MG63 (cell line): ENCODE data around the gene PPP2R5C. TPM values are rescaled to one million over a fixed set of nuclear protein-coding genes. Genes with fewer than 3 reads are reported as not detected.
A peak's percentile ranks its signal among the peaks of the same experiment; 100 is the strongest.
"Not testable (repeated sequence)": the region's sequence is repeated elsewhere in the genome, so short reads cannot be mapped to it uniquely, and the experiment has no call there.

Experiments
- DNase-seq: peaks from one replicate; pipeline ENCODE4 v3.0.0-alpha.2; 2020
- H3K27me3 ChIP-seq: fragments of 250-450 bp; sonication (Bioruptor Pico); 2 replicates; pipeline ENCODE4 v1.5.1; 2020; ENCODE audit warnings: mild to moderate bottlenecking, moderate library complexity
- H3K36me3 ChIP-seq: fragments of 250-450 bp; sonication (Bioruptor Pico); 2 replicates; pipeline ENCODE4 v1.5.1; 2020; ENCODE audit warnings: mild to moderate bottlenecking, moderate library complexity
- H3K4me3 ChIP-seq: fragments of 250-450 bp; sonication (Bioruptor Pico); 2 replicates; pipeline ENCODE4 v1.5.1; 2020; ENCODE audit warnings: mild to moderate bottlenecking, moderate library complexity
- H3K9me3 ChIP-seq: fragments of 250-450 bp; sonication (Bioruptor Pico); 2 replicates; pipeline ENCODE4 v1.5.1; 2020; ENCODE audit warnings: mild to moderate bottlenecking, moderate library complexity
- total RNA-seq: library from RNA; depleted of rRNA; stranded (reverse); fragments of >200 nt; shearing (Covaris generic); gene quantifications from 2 replicates; pipeline ENCODE4 v1.2.3, GENCODE V29; 2014; ENCODE audit warnings: low replicate concordance

PPP2R5C gene
- total RNA-seq, 1 experiment from 2014 or later: 53.3 TPM

- no peak overlapping the region for H3K4me3 ChIP-seq
- no peaks in the 10 kb centered on the region for H3K9me3 ChIP-seq
- H3K27me3 ChIP-seq: no peaks in the 10 kb centered on the region
- H3K36me3 ChIP-seq: no peaks in the 10 kb centered on the region
- DNase-seq: no peak
Observed at GRCh38 chr14:101788016-101788635, 26.6 kb downstream of the PPP2R5C start.

- DNase-seq: no peak
- H3K27me3 ChIP-seq: no peaks in the 10 kb centered on the region
- no peak overlapping the region for H3K4me3 ChIP-seq
- H3K9me3 ChIP-seq: no peaks in the 10 kb centered on the region
- no peaks in the 10 kb centered on the region for H3K36me3 ChIP-seq
Observed at GRCh38 chr14:101789222-101789621, 27.7 kb downstream of the PPP2R5C start.

- Histone ChIP-seq H3K36me3 (no peaks in the 10 kb centered on the region), H3K9me3 (no peaks in the 10 kb centered on the region), H3K27me3 (no peaks in the 10 kb centered on the region), H3K4me3 (no peak overlapping the region)
- no peak for DNase-seq
Observed at GRCh38 chr14:101790232-101790631, 28.7 kb downstream of the PPP2R5C start.

GRCh38 chr14:101791919-101792572 lies 30.5 kb downstream of the PPP2R5C start:
- no peak for DNase-seq
- Histone ChIP-seq H3K9me3 (no peaks in the 10 kb centered on the region), H3K4me3 (peak overlapping the region; percentile 44), H3K27me3 (no peaks in the 10 kb centered on the region), H3K36me3 (no peaks in the 10 kb centered on the region)

- no peak for DNase-seq
- no peaks in the 10 kb centered on the region for H3K9me3 ChIP-seq
- H3K4me3 ChIP-seq: no peak overlapping the region
- H3K36me3 ChIP-seq: no peaks in the 10 kb centered on the region
- H3K27me3 ChIP-seq: no peaks in the 10 kb centered on the region
Observed at GRCh38 chr14:101796016-101796415, 34.5 kb downstream of the PPP2R5C start.

GRCh38 chr14:101796479-101796878 lies 35.0 kb downstream of the PPP2R5C start:
- Histone ChIP-seq H3K27me3 (no peaks in the 10 kb centered on the region), H3K4me3 (no peak overlapping the region), H3K9me3 (no peaks in the 10 kb centered on the region), H3K36me3 (no peaks in the 10 kb centered on the region)
- DNase-seq: no peak

GRCh38 chr14:101797856-101798255 lies 36.3 kb downstream of the PPP2R5C start:
- no peak overlapping the region for H3K4me3 ChIP-seq
- no peaks in the 10 kb centered on the region for H3K9me3 ChIP-seq
- H3K27me3 ChIP-seq: no peaks in the 10 kb centered on the region
- no peaks in the 10 kb centered on the region for H3K36me3 ChIP-seq
- DNase-seq: no peak

- not testable (repeated sequence) for H3K4me3 ChIP-seq, DNase-seq, H3K9me3 ChIP-seq, H3K27me3 ChIP-seq, H3K36me3 ChIP-seq
Observed at GRCh38 chr14:101804373-101804772, 42.9 kb downstream of the PPP2R5C start.

- H3K36me3 ChIP-seq, H3K4me3 ChIP-seq, DNase-seq, H3K27me3 ChIP-seq, H3K9me3 ChIP-seq: not testable (repeated sequence)
Observed at GRCh38 chr14:101806252-101806651, 44.7 kb downstream of the PPP2R5C start.

- Histone ChIP-seq H3K36me3 (no peaks in the 10 kb centered on the region; the same call in 1 of the 2 replicates), H3K27me3 (no peaks in the 10 kb centered on the region), H3K9me3 (no peaks in the 10 kb centered on the region), H3K4me3 (no peak overlapping the region)
- peak; percentile 5 for DNase-seq
Observed at GRCh38 chr14:101808020-101808641, 46.6 kb downstream of the PPP2R5C start.

GRCh38 chr14:101808894-101809670 lies 47.6 kb downstream of the PPP2R5C start:
- Histone ChIP-seq H3K27me3 (no peaks in the 10 kb centered on the region), H3K36me3 (no peaks in the 10 kb centered on the region; the same call in 1 of the 2 replicates), H3K9me3 (no peaks in the 10 kb centered on the region), H3K4me3 (peak overlapping the region; percentile 75)
- no peak for DNase-seq

GRCh38 chr14:101809671-101810514 lies 48.4 kb downstream of the PPP2R5C start:
- H3K36me3 ChIP-seq: no peaks in the 10 kb centered on the region; the same call in 1 of the 2 replicates
- H3K9me3 ChIP-seq: no peaks in the 10 kb centered on the region
- H3K4me3 ChIP-seq: peak overlapping the region; percentile 75
- no peaks in the 10 kb centered on the region for H3K27me3 ChIP-seq
- DNase-seq: peak; percentile 82

GRCh38 chr14:101810897-101811621 lies 49.5 kb downstream of the PPP2R5C start:
- no peaks in the 10 kb centered on the region; the same call in 1 of the 2 replicates for H3K36me3 ChIP-seq
- no peaks in the 10 kb centered on the region for H3K27me3 ChIP-seq
- H3K4me3 ChIP-seq: peak overlapping the region; percentile 75
- no peaks in the 10 kb centered on the region for H3K9me3 ChIP-seq
- no peak for DNase-seq

GRCh38 chr14:101812071-101812470 lies 50.6 kb downstream of the PPP2R5C start:
- Histone ChIP-seq H3K4me3 (no peak overlapping the region), H3K27me3 (no peaks in the 10 kb centered on the region), H3K36me3 (no peaks in the 10 kb centered on the region; the same call in 1 of the 2 replicates), H3K9me3 (no peaks in the 10 kb centered on the region)
- no peak for DNase-seq

- Histone ChIP-seq H3K27me3 (no peaks in the 10 kb centered on the region), H3K36me3 (no peaks in the 10 kb centered on the region; the same call in 1 of the 2 replicates), H3K9me3 (no peaks in the 10 kb centered on the region), H3K4me3 (no peak overlapping the region)
- DNase-seq: no peak
Observed at GRCh38 chr14:101813171-101813759, 51.8 kb downstream of the PPP2R5C start.
